Measurements from ENCODE around the gene VWF. TPM values are rescaled to one million over a fixed set of nuclear protein-coding genes. Genes with fewer than 3 reads are reported as not detected.
A peak's percentile ranks its signal among the peaks of the same experiment; 100 is the strongest.
"Not testable (repeated sequence)": the region's sequence is repeated elsewhere in the genome, so short reads cannot be mapped to it uniquely, and the experiment has no call there.

Gene VWF
- total RNA-seq, 1 experiment from 2014 or later: 0.06 TPM

- no peak for DNase-seq (ENCODE audit: low read depth)
These were observed 87.0 kb downstream of the VWF start for GRCh38 chr12:6037459-6037858.

- no peak for DNase-seq (ENCODE audit: low read depth)
These were observed 88.0 kb downstream of the VWF start for GRCh38 chr12:6036509-6036908.

GRCh38 chr12:6034596-6034995 is 89.9 kb downstream of the VWF start:
- DNase-seq (ENCODE audit: low read depth): no peak

GRCh38 chr12:6033546-6033945 is 90.9 kb downstream of the VWF start:
- no peak for DNase-seq (ENCODE audit: low read depth)

DNA sequence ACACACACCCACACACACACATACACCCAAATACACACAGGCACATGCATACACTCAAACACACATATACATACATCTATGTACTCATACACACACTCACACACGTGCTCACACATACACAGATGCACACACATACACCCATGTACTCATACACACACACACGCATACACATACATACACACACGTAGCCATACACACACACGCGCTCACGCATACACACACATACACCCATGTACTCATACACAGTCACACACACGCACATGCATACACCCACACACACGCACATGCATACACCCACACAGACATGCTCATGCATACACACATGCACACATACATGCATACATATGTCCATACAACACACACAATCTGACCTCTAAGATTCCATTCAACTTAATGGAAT is 91.7 kb downstream of the VWF start:
- no peak for DNase-seq (ENCODE audit: low read depth)

DNA sequence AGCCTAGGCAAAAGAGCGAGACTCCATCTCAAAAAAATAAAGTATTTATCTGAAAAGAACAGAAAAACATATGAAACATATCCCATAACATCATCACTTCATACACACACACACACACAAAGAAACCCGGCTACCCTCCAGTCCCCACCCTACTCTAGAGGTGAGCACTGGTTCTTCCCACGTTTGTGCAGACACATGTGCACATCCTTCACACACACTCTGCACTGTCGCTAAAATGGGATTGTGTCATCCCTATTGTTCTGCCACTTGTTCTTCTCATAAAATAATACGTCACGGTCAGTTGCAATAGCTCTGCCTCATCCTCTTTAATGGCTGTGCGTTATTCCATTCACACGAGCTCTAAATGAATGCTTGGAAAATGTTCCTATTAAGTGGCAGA is 93.5 kb downstream of the VWF start:
- DNase-seq (ENCODE audit: low read depth): no peak

DNA sequence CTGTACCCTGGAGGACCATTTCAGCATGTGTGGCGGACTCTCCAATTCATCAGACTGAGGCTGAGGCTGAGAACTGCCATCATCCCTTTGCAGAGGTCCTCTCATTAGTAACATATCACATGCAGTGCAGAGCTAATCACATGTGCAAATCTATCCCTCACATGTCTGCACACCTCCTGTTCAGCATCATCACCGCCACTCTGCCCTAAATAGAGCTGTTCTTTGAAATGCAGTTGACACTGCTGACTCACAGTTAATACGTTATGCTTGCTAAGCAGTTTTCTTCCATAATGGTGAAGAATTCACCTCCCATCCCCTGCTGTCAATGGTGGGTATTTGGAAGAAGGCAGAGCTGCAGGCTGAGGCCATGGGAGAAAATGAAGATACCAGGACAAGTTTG is 94.4 kb downstream of the VWF start:
- DNase-seq (ENCODE audit: low read depth): no peak

- DNase-seq (ENCODE audit: low read depth): no peak
These were observed 95.1 kb downstream of the VWF start for GRCh38 chr12:6029401-6029800.

DNA sequence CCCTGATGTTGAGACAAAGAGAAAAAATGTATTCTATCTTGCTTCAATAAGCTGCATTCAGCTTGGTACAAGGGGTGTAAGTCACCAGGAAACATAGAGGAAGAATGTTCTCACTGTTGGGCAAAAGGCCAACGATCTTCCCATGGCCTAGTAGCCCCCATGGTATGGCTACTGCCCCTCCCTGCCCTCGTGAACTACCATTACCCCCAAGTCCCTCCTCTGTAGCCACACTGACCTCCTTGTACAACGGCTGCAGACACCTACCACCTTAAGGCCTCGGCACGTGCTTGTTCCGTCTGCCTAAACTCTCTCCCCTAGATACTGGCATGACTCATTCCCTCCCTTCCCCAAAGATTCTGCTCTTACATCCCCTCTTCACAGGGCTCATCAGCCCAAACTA is 97.5 kb downstream of the VWF start:
- DNase-seq (ENCODE audit: low read depth): no peak

GRCh38 chr12:6025703-6026298 is 98.7 kb downstream of the VWF start:
- not testable (repeated sequence) for DNase-seq (ENCODE audit: low read depth)

GRCh38 chr12:6024066-6024465 is 100.4 kb downstream of the VWF start:
- DNase-seq (ENCODE audit: low read depth): not testable (repeated sequence)

GRCh38 chr12:6020930-6021329 is 103.5 kb downstream of the VWF start:
- DNase-seq (ENCODE audit: low read depth): peak; percentile 21

- not testable (repeated sequence) for DNase-seq (ENCODE audit: low read depth)
These were observed 104.0 kb downstream of the VWF start for GRCh38 chr12:6020511-6020910.

DNA sequence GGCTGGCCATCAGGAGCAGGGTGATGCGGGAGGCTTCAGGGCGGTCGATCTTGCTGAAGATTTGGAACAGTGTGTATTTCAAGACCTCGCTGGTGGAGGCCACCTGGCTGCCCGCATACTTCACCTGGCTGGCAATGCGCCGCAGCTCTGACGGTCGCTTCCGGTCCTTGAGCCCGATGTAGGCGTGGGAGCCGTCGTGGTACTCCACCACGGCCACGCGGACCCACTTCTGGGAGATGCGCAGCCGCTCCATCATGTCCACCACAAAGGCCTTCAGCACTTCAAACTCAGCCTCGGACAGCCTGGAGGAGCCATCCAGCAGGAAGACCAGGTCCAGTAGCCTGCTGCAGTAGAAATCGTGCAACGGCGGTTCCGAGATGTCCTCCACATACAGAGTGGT is 105.2 kb downstream of the VWF start:
- DNase-seq (ENCODE audit: low read depth): not testable (repeated sequence)

DNA sequence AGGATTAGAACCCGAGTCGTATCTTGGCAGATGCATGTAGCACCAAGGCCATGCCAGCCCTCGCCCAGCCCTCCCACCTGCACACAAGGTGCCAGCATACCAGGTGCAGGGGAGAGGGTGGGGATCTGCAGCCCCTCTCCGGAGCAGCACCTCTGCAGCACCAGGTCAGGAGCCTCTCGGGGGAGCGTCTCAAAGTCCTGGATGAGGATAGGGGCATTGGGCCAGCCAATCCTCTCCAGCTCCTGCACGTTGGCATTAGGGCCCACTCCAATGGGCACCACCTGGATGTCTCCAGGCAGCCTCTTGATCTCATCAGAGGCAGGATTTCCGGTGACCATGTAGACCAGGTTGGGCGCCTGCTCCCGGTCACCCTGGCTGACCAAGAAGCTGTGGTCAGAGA is 106.2 kb downstream of the VWF start:
- no peak for DNase-seq (ENCODE audit: low read depth)

DNA sequence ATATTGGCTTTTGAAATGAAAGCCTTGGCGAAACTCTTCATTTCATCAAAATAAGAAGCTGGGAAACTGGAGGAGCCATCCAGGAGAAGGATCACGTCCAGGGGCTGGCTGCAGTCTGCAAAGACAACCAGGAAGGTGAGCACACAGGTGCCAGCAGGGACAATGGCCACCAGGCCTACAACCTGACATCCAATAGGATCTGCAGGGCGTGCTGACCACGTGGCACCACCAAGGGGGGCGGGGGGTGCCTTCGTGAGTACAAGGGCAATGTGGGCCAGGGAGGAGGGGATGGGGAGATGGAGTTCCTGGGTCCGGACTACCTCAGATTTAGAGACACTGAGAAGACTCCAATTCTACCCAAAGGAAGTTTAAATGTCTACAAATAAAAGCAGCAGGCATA is 107.7 kb downstream of the VWF start:
- DNase-seq (ENCODE audit: low read depth): no peak

GRCh38 chr12:6016004-6016403 is 108.5 kb downstream of the VWF start:
- not testable (repeated sequence) for DNase-seq (ENCODE audit: low read depth)

DNA sequence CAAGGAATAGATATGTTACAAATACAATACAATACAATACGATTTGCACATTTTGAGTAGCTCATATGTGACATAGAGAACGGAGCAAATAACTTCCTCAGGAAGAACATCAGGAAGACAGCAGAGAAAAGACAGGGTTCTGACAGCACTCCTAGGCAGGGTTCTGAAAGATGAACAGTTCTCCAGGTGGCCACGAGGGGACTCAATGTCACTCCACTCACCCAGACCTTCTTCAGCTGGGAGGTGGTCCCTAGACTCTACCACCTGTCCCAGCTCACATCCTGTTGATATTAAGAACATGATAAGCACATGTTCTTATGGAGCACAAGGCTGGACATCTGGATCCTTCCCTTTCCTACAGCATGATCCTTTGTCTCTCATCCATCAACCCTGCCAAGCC is 109.2 kb downstream of the VWF start:
- DNase-seq (ENCODE audit: low read depth): not testable (repeated sequence)

DNA sequence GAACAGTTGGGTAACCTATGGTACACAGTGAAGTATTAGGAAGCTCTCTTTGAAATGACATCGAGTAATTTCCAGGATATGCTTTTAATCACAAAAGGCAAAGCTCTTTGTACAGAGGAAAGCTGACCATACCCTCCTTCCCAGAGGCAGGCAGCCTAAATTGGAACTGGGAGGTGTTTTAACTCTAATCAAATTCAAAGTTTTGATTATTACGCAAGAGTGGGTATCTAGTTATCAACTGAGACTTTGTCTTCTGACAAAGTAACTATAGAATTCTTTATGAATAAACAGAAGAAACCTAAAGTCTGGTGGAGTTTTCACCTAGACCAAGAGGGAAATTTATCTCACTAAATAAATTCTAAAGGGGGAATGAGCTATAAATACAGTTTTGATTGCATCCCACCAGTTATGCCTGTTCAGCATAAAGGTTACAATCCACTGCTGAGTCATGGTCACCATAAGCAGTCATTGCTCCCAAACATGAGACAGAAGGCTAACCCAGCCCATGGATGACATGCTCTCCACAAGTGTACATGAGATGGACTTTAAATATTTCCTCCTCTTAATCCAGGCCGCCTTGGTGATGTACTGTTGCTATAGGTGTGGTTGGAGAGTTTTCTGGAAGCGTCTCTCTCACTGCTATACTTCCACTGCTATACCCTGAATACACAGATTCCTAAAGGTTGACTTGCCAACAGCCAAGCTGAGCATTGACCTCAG is 113.7 kb downstream of the VWF start:
- DNase-seq (ENCODE audit: low read depth): not testable (repeated sequence)

- peak; percentile 1 for DNase-seq (ENCODE audit: low read depth)
These were observed 127.2 kb downstream of the VWF start for GRCh38 chr12:5997260-5997659.

- no peak for DNase-seq (ENCODE audit: low read depth)
These were observed 128.0 kb downstream of the VWF start for GRCh38 chr12:5996459-5996858.

DNA sequence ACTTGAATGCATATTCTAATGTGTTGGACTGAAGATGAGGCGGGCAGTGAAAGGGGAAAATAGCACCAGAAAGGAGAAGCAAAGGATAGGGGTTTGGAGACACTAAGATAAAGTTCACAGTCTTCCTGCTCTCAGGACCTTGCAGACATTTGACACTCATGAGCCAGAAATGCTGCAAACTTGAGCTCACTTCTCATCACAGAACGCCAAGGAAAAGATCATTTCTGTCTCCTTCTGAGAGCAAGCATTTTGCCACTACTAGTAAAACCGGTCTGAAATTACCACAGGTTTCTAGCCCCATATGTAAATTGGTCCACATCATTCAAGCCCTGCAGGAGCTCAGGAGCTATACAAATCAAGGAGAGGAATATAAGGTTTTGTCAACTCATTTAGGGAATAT is 134.8 kb downstream of the VWF start:
- no peak for DNase-seq (ENCODE audit: low read depth)

DNA sequence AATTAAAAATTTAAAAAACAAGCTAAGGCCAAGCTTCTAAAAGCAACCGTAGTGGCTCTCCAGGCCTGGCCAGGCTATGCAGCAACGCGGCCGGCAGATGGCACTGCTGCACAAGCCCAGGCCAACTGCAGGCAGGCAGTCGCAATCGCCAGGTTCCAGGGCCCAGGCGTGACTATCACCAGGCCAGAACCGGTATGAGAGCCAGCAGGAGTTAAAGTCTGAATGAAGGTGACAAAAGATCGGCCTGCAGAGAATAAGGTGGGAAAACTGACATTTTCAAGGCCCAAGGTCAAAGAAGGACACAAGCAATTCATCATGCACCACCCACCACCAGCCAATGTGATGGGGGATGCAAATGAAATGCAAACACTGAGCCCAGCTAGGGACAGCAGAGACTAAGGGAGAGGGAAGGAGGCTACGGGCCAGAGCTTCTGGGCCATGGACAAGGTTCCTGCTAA is 135.8 kb downstream of the VWF start:
- peak; percentile 48 for DNase-seq (ENCODE audit: low read depth)

Measured in LHCN-M2 (cell line).